ENCODE data around the gene CD200. TPM values are rescaled to one million over a fixed set of nuclear protein-coding genes. Genes with fewer than 3 reads are reported as not detected.

Gene CD200
- total and polyA plus RNA-seq, 4 donors, result 0.10 to 0.28 (median 0.20) TPM

DNA sequence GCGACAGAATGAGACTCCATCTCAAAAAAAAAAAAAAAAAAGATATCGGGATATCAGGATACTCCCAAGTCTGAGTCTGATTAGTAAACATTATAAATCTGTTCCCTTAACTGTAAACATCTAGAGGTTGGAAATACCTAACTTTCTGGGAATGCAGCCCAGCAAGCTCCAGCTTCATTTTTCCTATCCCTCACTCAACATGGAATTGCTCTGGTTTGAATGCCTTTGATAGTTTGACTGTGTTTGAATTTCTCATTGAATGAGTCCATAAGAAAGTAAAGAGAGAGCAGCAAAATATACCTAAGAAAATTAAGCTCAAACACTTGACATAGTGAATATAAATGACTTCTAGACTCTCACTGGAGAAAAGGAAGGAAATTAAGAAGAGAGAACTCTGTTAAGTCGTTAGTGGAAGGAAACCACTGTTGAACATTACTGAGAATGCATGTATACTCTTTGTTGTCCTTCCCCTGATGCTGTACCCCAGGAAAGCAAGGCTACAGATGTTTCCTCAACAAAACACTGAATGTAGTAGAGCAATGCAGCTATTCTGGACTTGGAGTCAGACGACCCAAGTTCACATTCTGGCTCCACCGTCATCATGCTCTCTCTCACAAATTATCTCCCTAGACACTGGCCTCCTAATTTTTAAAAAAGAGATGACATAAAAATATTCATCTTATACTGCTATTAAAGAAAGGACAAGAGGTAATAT, 62.4 kb downstream of the CD200 start:
- H3K27me3 ChIP-seq (ENCODE audit: control insufficient read depth in 4 of 4, insufficient read depth in 4 of 4, low read length in 3 of 4), result no peaks in the 10 kb centered on the region
- H3K9ac ChIP-seq (ENCODE audit: low read depth in 1 of 2, low read length in 2 of 2), result no peak overlapping the region
- no peak for TF ChIP-seq FOXA2 (IDR thresholded peaks at IDR 0.05)
- TF ChIP-seq TAF1 (conservative IDR thresholded peaks at IDR 0.05), result no peak
- no peak for TF ChIP-seq RXRA (IDR thresholded peaks at IDR 0.05)
- 58% methylated on average over 5 of the region's 5 CpGs for WGBS
- H3K4me1 ChIP-seq (ENCODE audit: control insufficient read depth in 4 of 4, insufficient read depth in 4 of 4, low read length in 3 of 4), result no peaks in the 10 kb centered on the region
- peaks cover 0 to 6% (median 0%) of the 10 kb centered on the region in 4 donors for H3K9me3 ChIP-seq (ENCODE audit: control insufficient read depth in 4 of 4, low read length in 3 of 4)
- no peak overlapping the region for H3K4me3 ChIP-seq (ENCODE audit: low read depth in 1 of 3, low read length in 3 of 3)
- H3K27ac ChIP-seq (ENCODE audit: low read depth in 1 of 2, low read length in 2 of 2), result no peak overlapping the region
- DNase-seq (ENCODE audit: low spot score), result no peak
- no peaks in the 10 kb centered on the region for H3K36me3 ChIP-seq (ENCODE audit: control insufficient read depth in 4 of 4, insufficient read depth in 3 of 4, low read depth in 1 of 4, low read length in 3 of 4)

DNA sequence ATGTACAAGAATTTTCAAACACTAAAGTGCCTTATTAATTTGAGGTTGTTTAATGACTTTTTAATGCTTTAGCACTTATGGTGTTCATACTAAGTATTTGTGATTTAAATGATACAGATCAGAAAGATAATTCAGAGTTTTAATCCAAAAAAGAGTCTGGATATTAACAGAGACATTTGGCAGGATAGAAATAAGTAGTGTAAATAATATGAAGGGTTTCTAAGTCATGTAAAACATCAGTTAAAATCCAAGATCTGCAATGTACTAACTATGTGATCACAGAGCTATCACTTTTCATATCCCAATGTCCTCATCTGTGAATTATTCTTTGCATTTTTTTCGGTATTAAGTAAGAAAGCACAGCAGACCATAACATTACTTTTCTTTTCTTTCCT, 62.9 kb downstream of the CD200 start:
- Histone ChIP-seq H3K9ac (ENCODE audit: low read depth in 1 of 2, low read length in 2 of 2) (no peak overlapping the region), H3K4me1 (ENCODE audit: control insufficient read depth in 4 of 4, insufficient read depth in 4 of 4, low read length in 3 of 4) (no peaks in the 10 kb centered on the region), H3K36me3 (ENCODE audit: control insufficient read depth in 4 of 4, insufficient read depth in 3 of 4, low read depth in 1 of 4, low read length in 3 of 4) (no peaks in the 10 kb centered on the region), H3K4me3 (ENCODE audit: low read depth in 1 of 3, low read length in 3 of 3) (no peak overlapping the region), H3K27ac (ENCODE audit: low read depth in 1 of 2, low read length in 2 of 2) (no peak overlapping the region), H3K9me3 (ENCODE audit: control insufficient read depth in 4 of 4, low read length in 3 of 4) (peaks cover 0 to 6% (median 0%) of the 10 kb centered on the region in 4 donors), H3K27me3 (ENCODE audit: control insufficient read depth in 4 of 4, insufficient read depth in 4 of 4, low read length in 3 of 4) (no peaks in the 10 kb centered on the region)
- TF ChIP-seq YY1 (IDR thresholded peaks at IDR 0.05), result no peak
- no peak for DNase-seq (ENCODE audit: low spot score)
- WGBS, result 0% methylated on average over 1 of the region's 1 CpG

DNA sequence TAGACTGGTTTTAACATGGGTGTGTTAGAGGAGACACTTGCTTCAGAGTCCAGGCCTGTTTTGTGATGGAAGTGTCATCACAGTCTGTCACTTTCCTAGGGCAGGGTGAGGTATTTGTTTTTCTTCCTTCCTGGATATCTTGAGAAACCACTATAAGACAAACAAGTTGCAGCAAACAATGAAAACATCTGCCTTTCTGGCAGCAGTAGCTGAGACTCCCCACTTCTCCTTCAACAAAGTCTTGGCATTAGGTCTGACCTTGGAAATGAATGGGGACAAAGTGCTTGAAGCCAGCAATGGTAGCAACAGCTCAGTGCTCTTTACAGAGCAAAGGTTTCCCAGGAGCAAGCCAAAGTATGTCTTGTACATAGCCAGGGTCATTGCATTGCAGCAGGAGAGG, 64.6 kb downstream of the CD200 start:
- no peak overlapping the region for H3K9ac ChIP-seq (ENCODE audit: low read depth in 1 of 2, low read length in 2 of 2)
- no peak for DNase-seq (ENCODE audit: low spot score)
- TF ChIP-seq, protein P1, sequence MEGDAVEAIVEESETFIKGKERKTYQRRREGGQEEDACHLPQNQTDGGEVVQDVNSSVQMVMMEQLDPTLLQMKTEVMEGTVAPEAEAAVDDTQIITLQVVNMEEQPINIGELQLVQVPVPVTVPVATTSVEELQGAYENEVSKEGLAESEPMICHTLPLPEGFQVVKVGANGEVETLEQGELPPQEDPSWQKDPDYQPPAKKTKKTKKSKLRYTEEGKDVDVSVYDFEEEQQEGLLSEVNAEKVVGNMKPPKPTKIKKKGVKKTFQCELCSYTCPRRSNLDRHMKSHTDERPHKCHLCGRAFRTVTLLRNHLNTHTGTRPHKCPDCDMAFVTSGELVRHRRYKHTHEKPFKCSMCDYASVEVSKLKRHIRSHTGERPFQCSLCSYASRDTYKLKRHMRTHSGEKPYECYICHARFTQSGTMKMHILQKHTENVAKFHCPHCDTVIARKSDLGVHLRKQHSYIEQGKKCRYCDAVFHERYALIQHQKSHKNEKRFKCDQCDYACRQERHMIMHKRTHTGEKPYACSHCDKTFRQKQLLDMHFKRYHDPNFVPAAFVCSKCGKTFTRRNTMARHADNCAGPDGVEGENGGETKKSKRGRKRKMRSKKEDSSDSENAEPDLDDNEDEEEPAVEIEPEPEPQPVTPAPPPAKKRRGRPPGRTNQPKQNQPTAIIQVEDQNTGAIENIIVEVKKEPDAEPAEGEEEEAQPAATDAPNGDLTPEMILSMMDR (IDR thresholded peaks at IDR 0.05; ENCODE audit: low read depth, low read length, missing input control), result no peak
- TF ChIP-seq SP1 (IDR thresholded peaks at IDR 0.05) (no peak), FOXA1 (IDR thresholded peaks at IDR 0.05) (no peak), YY1 (IDR thresholded peaks at IDR 0.05) (no peak), HNF4G (IDR thresholded peaks at IDR 0.05) (no peak), FOXA2 (IDR thresholded peaks at IDR 0.05) (no peak)
- TF ChIP-seq, protein P2, sequence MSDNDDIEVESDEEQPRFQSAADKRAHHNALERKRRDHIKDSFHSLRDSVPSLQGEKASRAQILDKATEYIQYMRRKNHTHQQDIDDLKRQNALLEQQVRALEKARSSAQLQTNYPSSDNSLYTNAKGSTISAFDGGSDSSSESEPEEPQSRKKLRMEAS (IDR thresholded peaks at IDR 0.05), result no peak
- TF ChIP-seq, protein P3, sequence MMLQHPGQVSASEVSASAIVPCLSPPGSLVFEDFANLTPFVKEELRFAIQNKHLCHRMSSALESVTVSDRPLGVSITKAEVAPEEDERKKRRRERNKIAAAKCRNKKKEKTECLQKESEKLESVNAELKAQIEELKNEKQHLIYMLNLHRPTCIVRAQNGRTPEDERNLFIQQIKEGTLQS (IDR thresholded peaks at IDR 0.05), result no peak
- TF ChIP-seq, protein P4, sequence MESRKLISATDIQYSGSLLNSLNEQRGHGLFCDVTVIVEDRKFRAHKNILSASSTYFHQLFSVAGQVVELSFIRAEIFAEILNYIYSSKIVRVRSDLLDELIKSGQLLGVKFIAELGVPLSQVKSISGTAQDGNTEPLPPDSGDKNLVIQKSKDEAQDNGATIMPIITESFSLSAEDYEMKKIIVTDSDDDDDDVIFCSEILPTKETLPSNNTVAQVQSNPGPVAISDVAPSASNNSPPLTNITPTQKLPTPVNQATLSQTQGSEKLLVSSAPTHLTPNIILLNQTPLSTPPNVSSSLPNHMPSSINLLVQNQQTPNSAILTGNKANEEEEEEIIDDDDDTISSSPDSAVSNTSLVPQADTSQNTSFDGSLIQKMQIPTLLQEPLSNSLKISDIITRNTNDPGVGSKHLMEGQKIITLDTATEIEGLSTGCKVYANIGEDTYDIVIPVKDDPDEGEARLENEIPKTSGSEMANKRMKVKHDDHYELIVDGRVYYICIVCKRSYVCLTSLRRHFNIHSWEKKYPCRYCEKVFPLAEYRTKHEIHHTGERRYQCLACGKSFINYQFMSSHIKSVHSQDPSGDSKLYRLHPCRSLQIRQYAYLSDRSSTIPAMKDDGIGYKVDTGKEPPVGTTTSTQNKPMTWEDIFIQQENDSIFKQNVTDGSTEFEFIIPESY (IDR thresholded peaks at IDR 0.05), result no peak

More for the DNA sequence above, 64.6 kb downstream of the CD200 start:
- no peak overlapping the region for H3K4me3 ChIP-seq (ENCODE audit: low read depth in 1 of 3, low read length in 3 of 3)
- H3K27me3 ChIP-seq (ENCODE audit: control insufficient read depth in 4 of 4, insufficient read depth in 4 of 4, low read length in 3 of 4), result no peaks in the 10 kb centered on the region
- H3K27ac ChIP-seq (ENCODE audit: low read depth in 1 of 2, low read length in 2 of 2), result no peak overlapping the region
- no peaks in the 10 kb centered on the region for H3K4me1 ChIP-seq (ENCODE audit: control insufficient read depth in 4 of 4, insufficient read depth in 4 of 4, low read length in 3 of 4)
- H3K9me3 ChIP-seq (ENCODE audit: control insufficient read depth in 4 of 4, low read length in 3 of 4), result peaks cover 0 to 2% (median 0%) of the 10 kb centered on the region in 4 donors
- H3K36me3 ChIP-seq (ENCODE audit: control insufficient read depth in 4 of 4, insufficient read depth in 3 of 4, low read depth in 1 of 4, low read length in 3 of 4), result no peaks in the 10 kb centered on the region
